NCI-H748 (cell line): ENCODE results near the gene OR52A5.
"Not testable (repeated sequence)": the region's sequence is repeated elsewhere in the genome, so short reads cannot be mapped to it uniquely, and the experiment has no call there.

ENCODE experiments used
- DNase-seq: peaks from one replicate; lab custom pipeline; 2025; ENCODE audit not compliant: unreplicated experiment; lab: John Stamatoyannopoulos, UW

Gene OR52A5

GRCh38 chr11:5137996-5138395 lies at the start of gene OR52A5:
Gene OR52A5, minus strand, starts transcription at chr11:5138356. Its CDS starts 5,714 bp downstream, at chr11:5132642.
- no peak for DNase-seq

- no peak for DNase-seq
Observed at GRCh38 chr11:5178046-5178837, 40.1 kb upstream of the OR52A5 start.

DNA sequence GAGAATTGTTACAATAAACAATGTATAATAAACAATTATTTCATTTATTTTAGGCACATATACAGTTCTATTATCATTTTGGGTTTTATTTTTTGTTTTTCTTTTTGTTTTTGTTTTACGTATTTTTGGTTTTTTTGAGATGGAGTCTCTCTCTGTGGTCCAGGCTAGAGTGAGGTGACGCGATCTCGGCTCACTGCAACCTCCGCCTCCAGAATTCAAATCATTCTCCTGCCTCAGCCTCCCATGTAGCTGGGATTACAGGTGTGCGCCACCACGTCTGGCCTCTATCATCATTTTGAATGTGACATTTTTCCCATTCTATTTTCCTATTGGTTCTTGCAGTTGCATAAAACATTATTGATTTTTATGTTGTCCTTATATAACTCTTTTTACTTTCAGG lies 36.8 kb upstream of the OR52A5 start:
- no peak for DNase-seq

GRCh38 chr11:5171856-5172255 lies 33.7 kb upstream of the OR52A5 start:
- no peak for DNase-seq

- DNase-seq: not testable (repeated sequence)
Observed at GRCh38 chr11:5165898-5166297, 27.7 kb upstream of the OR52A5 start.

DNA sequence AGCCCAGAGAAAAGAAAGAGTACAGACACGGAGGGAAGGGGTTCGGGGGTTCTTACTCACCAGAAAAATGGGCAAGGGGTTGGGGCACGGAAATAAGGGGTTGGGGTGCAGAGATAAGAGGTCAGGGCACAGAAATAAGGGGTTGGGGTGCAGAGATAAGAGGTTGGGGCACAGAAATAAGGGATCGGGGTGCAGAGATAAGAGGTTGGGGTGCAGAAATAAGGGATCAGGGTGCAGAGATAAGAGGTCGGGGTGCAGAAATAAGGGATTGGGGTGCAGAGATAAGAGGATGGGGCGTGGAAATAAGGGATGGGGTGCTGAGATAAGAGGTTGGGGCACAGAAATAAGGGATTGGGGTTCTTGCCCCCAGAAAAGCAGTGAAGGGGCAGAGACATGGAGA lies 26.7 kb upstream of the OR52A5 start:
- not testable (repeated sequence) for DNase-seq

GRCh38 chr11:5161045-5161444 lies 22.9 kb upstream of the OR52A5 start:
- DNase-seq: not testable (repeated sequence)

- not testable (repeated sequence) for DNase-seq
Observed at GRCh38 chr11:5160217-5160616, 22.1 kb upstream of the OR52A5 start.

- DNase-seq: no peak
Observed at GRCh38 chr11:5159806-5160205, 21.6 kb upstream of the OR52A5 start.

DNA sequence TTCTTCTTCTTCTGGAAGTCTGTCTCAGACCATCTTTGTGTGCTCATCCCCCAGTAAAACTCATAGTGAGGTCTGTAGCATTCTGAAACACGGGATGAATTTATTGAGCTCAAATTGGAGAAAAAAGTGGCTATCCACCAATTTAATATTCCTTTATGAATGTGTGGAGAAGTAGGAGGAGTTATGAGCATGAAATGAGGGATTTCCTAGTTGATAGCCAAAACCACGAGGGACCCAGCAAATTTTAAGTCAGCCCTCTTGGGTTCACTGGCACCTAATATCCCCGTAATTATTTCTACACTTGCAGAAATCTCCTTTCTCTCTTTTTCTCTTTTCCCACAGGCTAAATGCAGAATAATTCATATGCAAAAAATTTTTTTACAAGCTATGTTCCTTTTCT lies 16.5 kb upstream of the OR52A5 start, which contains the start of gene OR52A1:
TSS of gene OR52A1 (minus strand) at position 101 of the 400 bp plus-strand sequence. CDS start 2,388 bp downstream, outside the sequence.
- DNase-seq: no peak

- no peak for DNase-seq
Observed at GRCh38 chr11:5153574-5154431, 15.6 kb upstream of the OR52A5 start.

GRCh38 chr11:5151713-5152153 lies 13.6 kb upstream of the OR52A5 start:
- no peak for DNase-seq

DNA sequence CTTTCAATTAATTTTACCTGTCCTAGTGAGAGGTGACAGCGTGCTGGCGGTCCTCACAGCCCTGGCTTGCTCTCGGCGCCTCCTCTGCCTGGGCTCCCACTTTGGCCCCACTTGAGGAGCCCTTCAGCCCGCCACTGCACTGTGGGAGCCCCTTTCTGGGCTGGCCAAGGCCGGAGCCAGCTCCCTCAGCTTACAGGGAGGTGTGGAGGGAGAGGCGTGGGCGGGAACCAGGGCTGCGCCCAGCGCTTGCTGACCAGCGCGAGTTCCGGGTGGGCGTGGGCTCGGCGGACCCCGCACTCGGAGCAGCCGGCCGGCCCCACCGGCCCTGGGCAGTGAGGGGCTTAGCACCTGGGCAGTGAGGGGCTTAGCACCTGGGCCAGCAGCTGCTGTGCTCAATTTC lies 6.0 kb upstream of the OR52A5 start:
- DNase-seq: not testable (repeated sequence)

DNA sequence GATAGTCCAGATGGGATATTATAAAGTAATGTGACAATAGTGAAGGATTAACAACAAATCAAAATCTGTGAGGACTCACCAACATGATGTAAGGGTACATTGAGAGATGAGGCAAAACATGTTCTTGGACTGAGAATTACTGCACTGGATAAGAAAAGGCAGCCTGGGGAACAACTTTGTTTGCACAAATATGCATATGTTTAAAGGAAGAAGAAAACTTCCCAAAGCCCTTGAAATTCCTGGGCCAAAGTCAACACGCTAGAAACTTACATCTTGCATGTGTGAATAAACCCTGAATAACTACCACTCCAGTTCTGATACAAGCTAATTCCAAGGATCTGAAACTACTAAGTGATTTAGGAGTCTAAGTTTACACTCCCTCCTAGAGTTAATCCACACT lies 1.1 kb downstream of the OR52A5 start:
- DNase-seq: no peak

GRCh38 chr11:5136261-5136660 lies 1.9 kb downstream of the OR52A5 start:
- DNase-seq: no peak

DNA sequence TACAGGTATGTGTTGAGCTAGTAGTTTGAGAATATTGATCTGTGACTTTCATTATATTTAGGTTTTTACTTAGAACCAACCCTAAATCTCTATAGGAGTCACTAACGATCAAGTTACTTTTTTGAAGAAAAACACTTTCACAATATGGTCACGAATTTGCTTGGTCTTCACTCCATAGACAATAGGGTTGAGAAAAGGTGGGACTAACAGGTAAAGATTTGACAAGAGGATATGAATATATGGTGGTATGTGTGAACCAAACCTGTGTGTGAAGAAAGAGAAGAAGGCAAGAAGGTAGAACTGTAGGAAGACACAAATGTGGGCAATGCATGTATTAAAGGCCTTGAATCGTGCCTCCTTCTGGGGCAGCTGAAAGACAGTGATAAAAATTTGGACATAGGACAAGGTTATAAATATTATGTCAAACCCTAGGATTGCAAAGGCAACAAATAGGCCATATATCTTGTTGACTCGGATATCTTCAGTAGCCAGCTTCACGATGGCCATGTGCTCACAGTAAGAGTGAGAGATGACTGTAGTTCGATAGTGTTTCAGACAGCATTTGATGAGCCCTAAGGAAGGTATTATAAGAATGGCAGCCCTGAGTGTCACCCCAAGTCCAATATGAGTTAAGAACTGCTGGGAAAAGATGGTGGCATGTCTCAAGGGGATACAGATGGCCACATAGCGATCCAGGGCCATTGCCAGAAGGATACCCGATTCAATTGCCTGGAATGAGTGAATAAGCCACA lies 6.4 kb downstream of the OR52A5 start:
- no peak for DNase-seq

DNA sequence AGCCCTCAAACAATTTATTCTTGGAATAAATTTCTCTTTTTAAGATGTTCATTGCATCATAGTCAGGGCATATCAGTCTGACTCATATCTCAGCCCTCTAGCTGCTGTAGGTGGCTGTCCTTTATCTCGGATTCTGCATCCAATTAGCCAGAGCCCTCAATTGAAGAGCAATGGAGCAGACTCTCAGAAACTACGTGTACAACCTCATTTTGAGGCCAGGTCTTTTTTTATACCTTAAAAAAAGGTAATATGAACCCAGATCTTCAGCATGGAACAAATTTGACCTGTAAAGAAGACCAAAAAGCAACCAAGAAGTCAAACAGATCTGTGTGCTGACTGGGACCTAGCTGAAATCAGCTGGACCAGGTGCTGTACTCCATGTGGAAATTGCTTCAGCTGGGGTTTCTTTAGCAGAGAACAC lies 8.7 kb downstream of the OR52A5 start:
- DNase-seq: no peak

- DNase-seq: no peak
Observed at GRCh38 chr11:5124891-5125620, 13.1 kb downstream of the OR52A5 start.

GRCh38 chr11:5123802-5124521 lies 14.2 kb downstream of the OR52A5 start:
- peak; percentile 76 for DNase-seq

DNA sequence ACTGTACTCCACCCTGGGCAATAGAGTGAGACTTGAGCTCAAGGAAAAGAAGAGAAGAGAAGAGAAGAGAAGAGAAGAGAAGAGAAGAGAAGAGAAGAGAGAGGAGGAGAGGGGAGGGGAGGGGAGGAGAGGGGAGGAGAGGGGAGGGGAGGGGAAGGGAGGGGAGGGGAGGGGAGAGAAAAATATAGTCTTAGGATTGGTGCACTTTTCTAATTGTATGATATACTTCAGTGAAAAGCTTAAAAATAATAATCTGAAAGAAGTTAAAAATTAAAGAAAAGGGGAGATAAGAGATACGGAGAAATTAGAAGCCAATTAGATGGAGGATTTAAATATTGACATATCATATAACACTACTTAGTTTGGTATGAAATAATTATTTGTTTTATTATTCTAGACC lies 19.3 kb downstream of the OR52A5 start:
- DNase-seq: no peak
